NCI-H1694 treated with DMSO at 0.1 percent for 48 hours (cell line): ENCODE measurements around the gene MOCOS.

Experiments used
- DNase-seq: peaks from one replicate; lab custom pipeline; 2025; lab: John Stamatoyannopoulos, UW

MOCOS gene

GRCh38 chr18:36305375-36305774 is 118.1 kb downstream of the MOCOS start:
- no peak for DNase-seq

GRCh38 chr18:36307513-36307912 is 120.2 kb downstream of the MOCOS start:
- no peak for DNase-seq

- no peak for DNase-seq
Observed at GRCh38 chr18:36308711-36309435, 121.6 kb downstream of the MOCOS start.

GRCh38 chr18:36309436-36310391 is 122.4 kb downstream of the MOCOS start:
- DNase-seq: no peak

- no peak for DNase-seq
Observed at GRCh38 chr18:36311026-36311570, 123.8 kb downstream of the MOCOS start.

- DNase-seq: no peak
Observed at GRCh38 chr18:36312806-36313395, 125.6 kb downstream of the MOCOS start.

GRCh38 chr18:36314098-36314497 is 126.8 kb downstream of the MOCOS start:
- DNase-seq: no peak

GRCh38 chr18:36314754-36315153 is 127.5 kb downstream of the MOCOS start:
- DNase-seq: no peak

GRCh38 chr18:36315736-36316135 is 128.4 kb downstream of the MOCOS start:
- no peak for DNase-seq

GRCh38 chr18:36316246-36316645 is 128.9 kb downstream of the MOCOS start:
- DNase-seq: no peak
